H9 (cell line): ENCODE data around the gene SLC35B2. TPM values are rescaled to one million over a fixed set of nuclear protein-coding genes. Genes with fewer than 3 reads are reported as not detected.

ENCODE experiments used
- DNase-seq: peaks from one replicate; pipeline ENCODE4 v3.0.0-alpha.2; 2017
- H2AFZ ChIP-seq: one replicate; pipeline ENCODE4 v1.6.1; 2013; ENCODE audit warnings: mild to moderate bottlenecking, low read length, control low read depth, moderate library complexity
- H2AK5ac ChIP-seq: 2 replicates; pipeline ENCODE4 v1.6.1; 2013; ENCODE audit warnings: low read length, control low read depth, mixed read lengths; ENCODE audit not compliant: insufficient read length
- H2BK120ac ChIP-seq: one replicate; pipeline ENCODE4 v1.6.1; 2013; ENCODE audit warnings: low read depth, mild to moderate bottlenecking, low read length, control low read depth, inconsistent platforms; ENCODE audit not compliant: poor library complexity, severe bottlenecking
- H2BK12ac ChIP-seq: 2 replicates; pipeline ENCODE4 v1.6.1; 2013; ENCODE audit warnings: low read length, control low read depth, mixed read lengths, low read depth; ENCODE audit not compliant: insufficient read length
- H2BK15ac ChIP-seq: 2 replicates; pipeline ENCODE4 v1.6.1; 2013; ENCODE audit warnings: low read depth, low read length, control low read depth
- H2BK20ac ChIP-seq: one replicate; pipeline ENCODE4 v1.6.1; 2013; ENCODE audit warnings: low read depth, mild to moderate bottlenecking, low read length, control low read depth, inconsistent platforms; ENCODE audit not compliant: poor library complexity, severe bottlenecking
- H2BK5ac ChIP-seq: 2 replicates; pipeline ENCODE4 v1.6.1; 2013; ENCODE audit warnings: low read length, control low read depth, mixed read lengths; ENCODE audit not compliant: insufficient read length
- H3K14ac ChIP-seq: 2 replicates; pipeline ENCODE4 v1.6.1; 2013; ENCODE audit warnings: low read length, control low read depth; ENCODE audit not compliant: insufficient read depth
- H3K18ac ChIP-seq: 2 replicates; pipeline ENCODE4 v1.6.1; 2013; ENCODE audit warnings: low read depth, mild to moderate bottlenecking, mixed read lengths, low read length, control low read depth; ENCODE audit not compliant: insufficient read length
- H3K23ac ChIP-seq: 2 replicates; pipeline ENCODE4 v1.6.1; 2013; ENCODE audit warnings: low read length, control low read depth, mixed read lengths, low read depth; ENCODE audit not compliant: insufficient read length
- H3K23me2 ChIP-seq: 2 replicates; pipeline ENCODE4 v1.6.1; 2013; ENCODE audit warnings: low read depth, mild to moderate bottlenecking, mixed read lengths, low read length, control low read depth; ENCODE audit not compliant: insufficient read length, poor library complexity, severe bottlenecking
- H3K27ac ChIP-seq: 2 replicates; pipeline ENCODE4 v1.5.1; 2013; ENCODE audit warnings: low read length, control low read depth, mixed read lengths, low read depth; ENCODE audit not compliant: insufficient read length
- H3K27me3 ChIP-seq: 2 replicates; pipeline ENCODE4 v1.6.1; 2013; ENCODE audit warnings: low read length, control low read depth, inconsistent platforms; ENCODE audit not compliant: insufficient read depth
- H3K4ac ChIP-seq: 2 replicates; pipeline ENCODE4 v1.6.1; 2013; ENCODE audit warnings: low read depth, mild to moderate bottlenecking, control low read depth, inconsistent platforms, low read length, moderate library complexity
- H3K4me1 ChIP-seq: 2 replicates; pipeline ENCODE4 v1.6.1; 2013; ENCODE audit warnings: low read length, control low read depth, inconsistent platforms; ENCODE audit not compliant: insufficient read depth
- H3K4me2 ChIP-seq: 2 replicates; pipeline ENCODE4 v1.6.1; 2013; ENCODE audit warnings: low read length, control low read depth, mixed read lengths; ENCODE audit not compliant: insufficient read length, insufficient read depth
- H3K56ac ChIP-seq: 2 replicates; pipeline ENCODE4 v1.6.1; 2013; ENCODE audit warnings: low read depth, mild to moderate bottlenecking, mixed read lengths, low read length, control low read depth; ENCODE audit not compliant: insufficient read length
- H3K79me1 ChIP-seq: 2 replicates; pipeline ENCODE4 v1.6.1; 2013; ENCODE audit warnings: low read depth, mild to moderate bottlenecking, moderate library complexity, low read length, control low read depth, inconsistent platforms; ENCODE audit not compliant: insufficient read depth, poor library complexity, severe bottlenecking
- H3K79me2 ChIP-seq: 2 replicates; pipeline ENCODE4 v1.6.1; 2013; ENCODE audit warnings: low read length, control low read depth, inconsistent platforms; ENCODE audit not compliant: insufficient read depth
- H3K9ac ChIP-seq: 2 replicates; pipeline ENCODE4 v1.6.1; 2013; ENCODE audit warnings: low read length, control low read depth, mixed read lengths; ENCODE audit not compliant: insufficient read length; ENCODE audit errors: extremely low read depth
- H3K9me3 ChIP-seq: one replicate; pipeline ENCODE4 v1.6.1; 2013; ENCODE audit warnings: low read depth, low read length, inconsistent platforms; ENCODE audit not compliant: control insufficient read depth
- H3T11ph ChIP-seq: one replicate; pipeline ENCODE4 v1.6.1; 2013; ENCODE audit warnings: mild to moderate bottlenecking, low read length, control low read depth, inconsistent platforms
- H4K20me1 ChIP-seq: one replicate; pipeline ENCODE4 v1.6.1; 2013; ENCODE audit not compliant: control insufficient read depth, insufficient read length, insufficient read depth
- H4K5ac ChIP-seq: 2 replicates; pipeline ENCODE4 v1.6.1; 2013; ENCODE audit warnings: low read depth, mild to moderate bottlenecking, mixed read lengths, low read length, control low read depth; ENCODE audit not compliant: insufficient read length
- H4K8ac ChIP-seq: replicated peaks from 2 replicates; pipeline ENCODE4 v1.6.1; 2013; ENCODE audit warnings: low read length, control low read depth, mixed read lengths, low read depth; ENCODE audit not compliant: insufficient read length
- H4K91ac ChIP-seq: 2 replicates; pipeline ENCODE4 v1.6.1; 2013; ENCODE audit warnings: low read depth, mild to moderate bottlenecking, moderate library complexity, mixed read lengths, low read length, control low read depth; ENCODE audit not compliant: insufficient read length
- H3K27ac Mint-ChIP-seq, 3 experiments: 2 replicates in 2 of 3; 3 replicates in 1 of 3; pipeline ENCODE4 v1.8.0; 2020 to 2021; ENCODE audit warnings: mixed read lengths in 3 of 3, mild to moderate bottlenecking in 1 of 3, moderate library complexity in 1 of 3
- H3K27me3 Mint-ChIP-seq: 2 replicates; pipeline ENCODE4 v1.8.0; 2021; ENCODE audit warnings: low read depth, mild to moderate bottlenecking, moderate library complexity, mixed read lengths
- H3K36me3 Mint-ChIP-seq, 3 experiments: 2 replicates in 2 of 3; 3 replicates in 1 of 3; pipeline ENCODE4 v1.8.0; 2020 to 2021; ENCODE audit warnings: low read depth in 3 of 3, mixed read lengths in 3 of 3; ENCODE audit not compliant: insufficient read depth in 1 of 3
- H3K4me1 Mint-ChIP-seq, 2 experiments: 2 replicates each; pipeline ENCODE4 v1.8.0; 2020; ENCODE audit warnings: mixed read lengths in 2 of 2
- H3K4me3 Mint-ChIP-seq, 2 experiments: 2 replicates in 1 of 2; 3 replicates in 1 of 2; pipeline ENCODE4 v1.8.0; 2020 to 2021; ENCODE audit warnings: mild to moderate bottlenecking in 2 of 2, mixed read lengths in 2 of 2, moderate library complexity in 1 of 2
- H3K9me3 Mint-ChIP-seq, 2 experiments: 2 replicates in 1 of 2; 3 replicates in 1 of 2; pipeline ENCODE4 v1.8.0; 2020; ENCODE audit warnings: mild to moderate bottlenecking in 2 of 2, mixed read lengths in 2 of 2, moderate library complexity in 1 of 2
- WGBS: extraction: QIAGEN DNeasy Blood & Tissue Kit; methylation state at CpG from one replicate; pipeline ENCODE4 v1.1.7; 2013; ENCODE audit warnings: missing lambda C conversion rate, low lambda C conversion rate, mixed read lengths; ENCODE audit not compliant: insufficient read length; ENCODE audit errors: extremely low coverage; 5-methylcytosine and 5-hydroxymethylcytosine counted together
- total RNA-seq: library from RNA; stranded (reverse); gene quantifications from 2 replicates; pipeline ENCODE4 v1.2.1, GENCODE V29; 2021
- TF ChIP-seq, protein P1 (sequence below): fragments of 200-600 bp; sonication (generic); conservative IDR thresholded peaks from 3 replicates; pipeline ENCODE4 v1.8.0; 2021; ENCODE audit warnings: antibody characterized with exemption, mild to moderate bottlenecking

SLC35B2 gene
- total RNA-seq, 1 experiment from 2014 or later: 34.5 TPM

DNA sequence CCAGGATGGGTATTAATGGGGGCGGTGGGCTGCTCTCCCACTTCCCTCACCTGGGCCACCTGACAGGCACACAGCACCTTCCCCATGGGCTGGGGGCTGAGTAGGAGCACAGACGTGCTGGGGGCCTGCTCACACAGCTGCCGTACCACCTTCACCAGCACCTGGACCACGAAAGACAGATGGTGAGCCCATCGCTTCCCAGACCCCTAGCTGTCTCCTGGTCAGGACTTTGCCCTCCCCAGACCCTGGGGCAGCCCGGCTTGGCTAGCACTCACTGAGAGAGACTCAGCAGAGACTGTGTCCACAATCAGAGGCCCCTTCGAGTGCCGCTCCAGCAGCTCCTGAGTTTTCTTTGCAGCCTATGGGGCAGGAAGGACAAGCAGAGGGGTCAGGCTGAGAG, 43.8 kb upstream of the SLC35B2 start:
- peaks cover 10% of the 10 kb centered on the region for H3K23me2 ChIP-seq
- no peak overlapping the region for H4K8ac ChIP-seq
- Mint-ChIP-seq H3K36me3 (peaks cover 36 to 67% (median 61%) of the 10 kb centered on the region in 3 experiments), H3K4me3 (no peak overlapping the region), H3K4me1 (peaks cover 13 to 14% of the 10 kb centered on the region in 2 experiments), H3K27me3 (peaks cover 19% of the 10 kb centered on the region), H3K27ac (no peak overlapping the region), H3K9me3 (no peaks in the 10 kb centered on the region)
- WGBS: no CpG with 5 or more reads among the region's 8 CpGs
- H2BK120ac ChIP-seq: no peak overlapping the region
- no peak overlapping the region for H3T11ph ChIP-seq
- no peak overlapping the region for H4K5ac ChIP-seq
- H2BK15ac ChIP-seq: no peak overlapping the region
- no peak overlapping the region for H2BK5ac ChIP-seq
- no peak overlapping the region for H3K18ac ChIP-seq
- no peak overlapping the region for H3K9ac ChIP-seq
- TF ChIP-seq, protein P1, sequence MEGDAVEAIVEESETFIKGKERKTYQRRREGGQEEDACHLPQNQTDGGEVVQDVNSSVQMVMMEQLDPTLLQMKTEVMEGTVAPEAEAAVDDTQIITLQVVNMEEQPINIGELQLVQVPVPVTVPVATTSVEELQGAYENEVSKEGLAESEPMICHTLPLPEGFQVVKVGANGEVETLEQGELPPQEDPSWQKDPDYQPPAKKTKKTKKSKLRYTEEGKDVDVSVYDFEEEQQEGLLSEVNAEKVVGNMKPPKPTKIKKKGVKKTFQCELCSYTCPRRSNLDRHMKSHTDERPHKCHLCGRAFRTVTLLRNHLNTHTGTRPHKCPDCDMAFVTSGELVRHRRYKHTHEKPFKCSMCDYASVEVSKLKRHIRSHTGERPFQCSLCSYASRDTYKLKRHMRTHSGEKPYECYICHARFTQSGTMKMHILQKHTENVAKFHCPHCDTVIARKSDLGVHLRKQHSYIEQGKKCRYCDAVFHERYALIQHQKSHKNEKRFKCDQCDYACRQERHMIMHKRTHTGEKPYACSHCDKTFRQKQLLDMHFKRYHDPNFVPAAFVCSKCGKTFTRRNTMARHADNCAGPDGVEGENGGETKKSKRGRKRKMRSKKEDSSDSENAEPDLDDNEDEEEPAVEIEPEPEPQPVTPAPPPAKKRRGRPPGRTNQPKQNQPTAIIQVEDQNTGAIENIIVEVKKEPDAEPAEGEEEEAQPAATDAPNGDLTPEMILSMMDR: no peak
- H2AK5ac ChIP-seq: no peak overlapping the region
- H2BK20ac ChIP-seq: no peak overlapping the region
- no peaks in the 10 kb centered on the region; the same call in 1 of the 2 replicates for H3K27me3 ChIP-seq
- H3K79me1 ChIP-seq: no peaks in the 10 kb centered on the region
- no peaks in the 10 kb centered on the region for H3K4me1 ChIP-seq
- H3K4ac ChIP-seq: no peak overlapping the region
- no peak overlapping the region for H4K91ac ChIP-seq
- no peak overlapping the region for H2AFZ ChIP-seq
- H4K20me1 ChIP-seq: no peaks in the 10 kb centered on the region
- H3K56ac ChIP-seq: no peak overlapping the region
- H3K4me2 ChIP-seq: no peak overlapping the region
- no peak overlapping the region for H3K27ac ChIP-seq
- no peak for DNase-seq
- no peaks in the 10 kb centered on the region for H3K79me2 ChIP-seq
- H3K9me3 ChIP-seq: no peaks in the 10 kb centered on the region
- H2BK12ac ChIP-seq: no peak overlapping the region
- no peak overlapping the region for H3K23ac ChIP-seq
- no peak overlapping the region for H3K14ac ChIP-seq
